GM12878 (cell line): ENCODE measurements around the gene CCNDBP1. TPM values are rescaled to one million over a fixed set of nuclear protein-coding genes. Genes with fewer than 3 reads are reported as not detected.

Experiments
- ATAC-seq: fragments of 200-7000 bp; cut with Tn5 transposase; 3 replicates; pipeline ENCODE4 v1.9.1; 2020; ENCODE audit warnings: mild to moderate bottlenecking, moderate library complexity
- BruUV-seq: library from RNA; stranded (reverse); fragments of 400-500 nt; replicated peaks from 2 replicates; lab custom pipeline; 2021; lab: Mats Ljungman, UMichigan
- CTCF ChIA-PET: fragments of 300-600 bp; sonication (Branson Sonifier 250); formaldehyde crosslinking; extraction: SDS; loops from one replicate; lab custom pipeline; 2021; ENCODE audit warnings: inconsistent platforms; lab: Yijun Ruan, JAX
- POLR2A ChIA-PET: fragments of 350-600 bp; formaldehyde crosslinking; extraction: SDS; loops from one replicate; lab custom pipeline; 2021; ENCODE audit warnings: inconsistent platforms; lab: Charles Lee
- RAD21 ChIA-PET: fragments of 300-600 bp; sonication (Branson Sonifier 250); formaldehyde crosslinking; loops from one replicate; lab custom pipeline; 2023; ENCODE audit warnings: antibody characterized with exemption; ENCODE audit not compliant: unreplicated experiment; lab: Charles Lee
- SMC1A ChIA-PET: fragments of 300-600 bp; sonication (Branson Sonifier 250); formaldehyde crosslinking; loops from one replicate; lab custom pipeline; 2023; ENCODE audit not compliant: unreplicated experiment, uncharacterized antibody; lab: Charles Lee
- DNase-seq: peaks from one replicate; pipeline ENCODE4 v3.0.0-alpha.2; 2011; ENCODE audit warnings: low read depth, low spot score
- FAIRE-seq: peaks from 3 replicates; lab custom pipeline; 2011; peaks lifted over from hg19 to GRCh38; lab: Jason Lieb, UNC
- H2AFZ ChIP-seq: 2 replicates; pipeline ENCODE4 v1.6.0; 2011; ENCODE audit warnings: low read depth, low read length, control low read depth; ENCODE audit not compliant: control insufficient read depth
- H3K27ac ChIP-seq: 2 replicates; pipeline ENCODE4 v1.5.1; 2011; ENCODE audit warnings: control low read depth; ENCODE audit not compliant: control insufficient read depth, insufficient read depth
- H3K27me3 ChIP-seq, 2 experiments: replicated peaks in 1 of 2; 2 replicates each; pipeline versions ENCODE4 v1.6.0 to v1.6.1; 2011; ENCODE audit warnings: low read length in 1 of 2; ENCODE audit not compliant: control insufficient read depth in 2 of 2, insufficient read depth in 2 of 2
- H3K36me3 ChIP-seq, 2 experiments: 2 replicates each; pipeline ENCODE4 v1.5.1; 2011; ENCODE audit warnings: low read length in 1 of 2; ENCODE audit not compliant: control insufficient read depth in 2 of 2, insufficient read depth in 2 of 2
- H3K4me1 ChIP-seq: 2 replicates; pipeline ENCODE4 v1.6.1; 2011; ENCODE audit warnings: mild to moderate bottlenecking, low read length, moderate library complexity, mixed read lengths; ENCODE audit not compliant: control insufficient read depth, insufficient read depth
- H3K4me2 ChIP-seq: 2 replicates; pipeline ENCODE4 v1.6.0; 2011; ENCODE audit warnings: control low read depth; ENCODE audit not compliant: control insufficient read depth, insufficient read depth
- H3K4me3 ChIP-seq: fragments of 200-600 bp; sonication (generic); 2 replicates; pipeline ENCODE4 v1.5.1; 2016
- H3K79me2 ChIP-seq: 2 replicates; pipeline ENCODE4 v1.6.0; 2011; ENCODE audit warnings: low read length; ENCODE audit not compliant: control insufficient read depth, insufficient read depth
- H3K9ac ChIP-seq: 2 replicates; pipeline ENCODE4 v1.8.0; 2011; ENCODE audit warnings: low read length, control low read depth, mixed read lengths; ENCODE audit not compliant: control insufficient read depth, insufficient read depth
- H3K9me3 ChIP-seq: replicated peaks from 3 replicates; pipeline ENCODE4 v1.5.1; 2011; ENCODE audit warnings: mild to moderate bottlenecking, low read length; ENCODE audit not compliant: control insufficient read depth, insufficient read depth
- H4K20me1 ChIP-seq: 2 replicates; pipeline ENCODE4 v1.6.0; 2011; ENCODE audit not compliant: control insufficient read depth, insufficient read depth
- CTCF ChIP-seq, 3 experiments: IDR thresholded peaks in 2 of 3; conservative IDR thresholded peaks in 1 of 3; 2 replicates each; pipeline ENCODE4 v1.5.1; 2011; ENCODE audit warnings: low read depth in 3 of 3, low read length in 3 of 3, mild to moderate bottlenecking in 3 of 3, control low read depth in 2 of 3, moderate library complexity in 2 of 3, inconsistent platforms in 1 of 3, mixed read lengths in 1 of 3; ENCODE audit not compliant: control insufficient read depth in 2 of 3, insufficient read depth in 1 of 3; ENCODE audit errors: extremely low read depth in 1 of 3
- MAX ChIP-seq: IDR thresholded peaks from 2 replicates; pipeline ENCODE4 v1.6.1; 2012; ENCODE audit warnings: low read depth, low read length, improper control_type of control experiment
- PKNOX1 ChIP-seq: fragments of 450-650 bp; IDR thresholded peaks from 2 replicates; pipeline ENCODE4 v1.6.1; 2016; ENCODE audit warnings: mild to moderate bottlenecking
- YY1 ChIP-seq: IDR thresholded peaks from 2 replicates; pipeline ENCODE4 v1.6.1; 2011; ENCODE audit warnings: low read depth, mild to moderate bottlenecking, low read length
- ZBTB40 ChIP-seq: fragments of 450-650 bp; IDR thresholded peaks from 2 replicates; pipeline ENCODE4 v1.6.1; 2016; ENCODE audit warnings: mild to moderate bottlenecking, moderate library complexity, borderline replicate concordance
- ZNF687 ChIP-seq: fragments of 450-650 bp; IDR thresholded peaks from 2 replicates; pipeline ENCODE4 v1.6.1; 2017; ENCODE audit warnings: mild to moderate bottlenecking, moderate library complexity
- WGBS: methylation state at CpG from one replicate; pipeline ENCODE4 v1.1.6; 2016; ENCODE audit warnings: low lambda C conversion rate; ENCODE audit not compliant: insufficient replicate concordance, insufficient coverage; ENCODE audit errors: missing lambda C conversion rate; 5-methylcytosine and 5-hydroxymethylcytosine counted together
- in situ Hi-C: fragments of 300-500 bp; cut with MboI; formaldehyde crosslinking; loops from 9 replicates; pipeline ENCODE4 v1.14.3; 2018; ENCODE audit warnings: mixed read lengths
- intact Hi-C: fragments of 100-400 bp; cut with micrococcal nuclease; formaldehyde crosslinking; loops from one replicate; pipeline ENCODE4 v1.14.2; 2022; ENCODE audit not compliant: unreplicated experiment
- polyA plus RNA-seq, 11 experiments: library from polyadenylated mRNA; depleted of rRNA in 4 of 11; unstranded in 6 of 11; stranded (reverse) in 5 of 11; fragments of >200 nt; fragmentation: Nextera tagmentation in 4 of 11; fragmentation: Illumina TruSeq in 1 of 11; extraction: Ambion mirVana in 4 of 11; extraction: Trizol in 1 of 11; gene quantifications; 1 replicate in 1 of 11; 2 replicates in 10 of 11; pipeline versions ENCODE4 v1.2.1 to v1.2.3, GENCODE V29; 2011 to 2016; ENCODE audit warnings: inconsistent platforms in 2 of 11, missing spikeins in 2 of 11, low read depth in 1 of 11
- total RNA-seq, 4 experiments: library from RNA; depleted of rRNA in 3 of 4; stranded (reverse); fragments of >200 nt in 3 of 4; fragmentation: Illumina TruSeq in 1 of 4; extraction: Trizol in 1 of 4; gene quantifications; 2 replicates each; pipeline versions ENCODE4 v1.2.1 to v1.2.3, GENCODE V29; 2013 to 2021

Gene CCNDBP1
- total and polyA plus RNA-seq, 10 of the 15 experiments (the other 5 are each of a cell fraction or from before 2014, with no cell fraction given): 30.1 to 86.7 (median 42.2) TPM

GRCh38 chr15:43143203-43143941, 41.8 kb upstream of the CCNDBP1 start:
- Histone ChIP-seq H4K20me1 (no peaks in the 10 kb centered on the region), H3K9me3 (no peaks in the 10 kb centered on the region; the same call in 2 of the 3 replicates), H3K27ac (no peak overlapping the region; the same call in 1 of the 2 replicates), H2AFZ (no peak overlapping the region), H3K36me3 (no peaks in the 10 kb centered on the region; a peak in 1 of 4 replicates), H3K4me2 (0 out of 2 replicates have a peak overlapping the region, but pooled peaks have one; percentile 13), H3K79me2 (no peaks in the 10 kb centered on the region), H3K4me1 (peaks cover 17% of the 10 kb centered on the region), H3K27me3 (no peaks in the 10 kb centered on the region), H3K9ac (no peak overlapping the region), H3K4me3 (no peak overlapping the region)
- ChIA-PET SMC1A (interaction anchor here (1.4 kb wide), 1 partner anchor 9 kb away, joined by 5 read pairs; no protein-coding TSS in a partner anchor), RAD21 (interaction anchor here (0.6 kb wide), 1 partner anchor 103 kb away, joined by 3 read pairs; no protein-coding TSS in a partner anchor), CTCF (interaction anchor here (1.0 to 1.1 kb wide), 3 partner anchors 12 to 146 kb away, joined by 3 to 7 read pairs (median 4); no protein-coding TSS in a partner anchor), POLR2A (interaction anchor here (0.6 to 0.8 kb wide), 2 partner anchors 9 to 82 kb away, joined by 3 to 4 read pairs; no protein-coding TSS in a partner anchor)
- DNase-seq (no peak), FAIRE-seq (peak; percentile 23), ATAC-seq (peak; percentile 87)
- in situ Hi-C loops: no loop called here
- 75% methylated on average over 4 of the region's 4 CpGs for WGBS
- no TSS peak for BruUV-seq
- intact Hi-C loops: no loop called here
- TF ChIP-seq YY1 (no peak), PKNOX1 (peak; percentile 85), CTCF (IDR thresholded peaks at IDR 0.05 in 2 of 3, conservative IDR thresholded peaks at IDR 0.05 in 1 of 3; ENCODE audit: control insufficient read depth in 2 of 3, extremely low read depth in 1 of 3, insufficient read depth in 1 of 3, low read depth in 3 of 3, low read length in 3 of 3) (peak in 2 of 3 experiments; percentile 17 to 28; a peak in 2 of 6 replicates), ZNF687 (no peak), MAX (no peak), ZBTB40 (peak; percentile 72; the same call in 1 of the 2 replicates)
